GM21367 (cell line): Measurements from ENCODE around the gene TNIK.

Experiments used
- ATAC-seq: cut with Tn5 transposase; IDR thresholded peaks from one replicate; pipeline ENCODE4 v1.9.1; 2021; ENCODE audit not compliant: unreplicated experiment

The TNIK gene

DNA sequence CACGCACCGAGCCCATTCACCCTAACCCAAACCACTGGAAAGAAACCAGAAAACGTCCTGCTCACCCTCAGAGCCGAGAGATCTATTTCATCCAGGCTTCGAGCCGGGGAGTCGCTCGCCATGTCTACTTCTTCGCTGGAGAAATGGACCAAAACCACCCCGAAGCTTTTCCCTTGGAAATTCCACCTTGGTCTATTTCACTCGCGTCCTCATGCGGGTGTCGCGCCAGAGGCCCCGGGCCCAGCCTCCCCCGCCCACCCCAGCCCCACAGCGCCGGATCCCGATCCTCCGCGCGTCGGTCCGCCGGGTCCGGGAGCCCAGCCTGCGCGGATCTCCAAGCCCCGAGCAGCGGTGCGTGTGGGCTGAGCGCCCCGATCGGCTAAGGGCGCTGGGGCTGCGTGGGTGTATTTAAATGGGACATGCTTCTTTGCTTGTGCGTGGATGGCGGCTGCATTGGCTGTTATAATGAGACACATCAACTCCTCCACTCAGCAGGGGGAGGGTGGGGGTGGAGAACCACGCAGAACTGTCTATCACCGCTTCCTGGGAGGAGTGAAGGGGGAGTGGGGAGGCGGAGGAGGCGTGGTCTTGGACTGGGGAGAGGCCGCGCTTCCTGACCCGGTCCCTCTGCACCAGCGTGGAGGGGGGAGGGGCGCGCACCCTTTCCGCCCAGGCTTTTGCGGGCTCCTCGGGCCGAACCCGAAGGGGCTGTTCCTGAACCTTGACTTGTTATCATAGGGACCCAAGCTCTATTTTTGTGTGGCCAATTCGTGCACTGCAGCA, at the start of gene TNIK:
TNIK (minus strand) TSS at position 464 of the 783 bp plus-strand sequence; CDS start at position 122, 342 bp downstream.
- peak; percentile 76 for ATAC-seq

DNA sequence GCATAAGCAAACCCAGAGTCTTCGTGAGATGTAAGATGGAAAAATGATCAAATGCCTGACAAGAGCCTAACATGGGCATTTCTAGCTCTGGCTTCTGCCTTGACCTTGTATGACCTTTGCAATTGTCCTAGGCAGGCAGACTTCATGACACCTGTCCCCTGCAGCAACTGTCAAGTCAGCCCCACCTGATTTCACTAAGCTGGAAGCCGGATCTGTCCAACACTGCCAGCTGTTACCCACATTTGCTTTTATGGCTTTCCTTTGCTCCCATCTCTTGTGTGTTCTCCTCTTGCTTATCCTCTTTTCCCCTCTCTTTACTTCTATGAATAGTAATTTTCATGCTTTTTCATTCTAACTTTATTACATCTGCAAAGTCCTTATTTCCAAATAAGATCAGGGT, 48.5 kb upstream of the TNIK start:
- no peak for ATAC-seq

DNA sequence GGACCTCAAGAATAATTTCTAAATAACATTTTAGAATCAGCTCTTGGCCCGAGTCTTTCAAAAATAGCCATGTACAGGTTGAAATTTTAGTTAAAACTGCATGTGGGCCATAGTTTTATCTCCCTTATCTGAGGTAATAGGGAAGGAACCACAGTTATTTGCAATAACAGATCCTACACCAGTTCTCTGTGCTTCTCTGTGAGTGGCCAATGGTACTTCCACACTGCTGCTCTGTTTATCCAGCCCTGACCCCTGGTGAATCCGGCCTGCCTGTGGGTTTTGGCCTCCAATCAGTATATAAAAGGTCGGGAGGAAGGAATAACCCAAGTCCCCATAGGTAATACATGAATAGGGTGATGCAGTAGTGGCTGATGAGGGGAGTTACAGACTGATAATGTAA, 48.0 kb upstream of the TNIK start:
- ATAC-seq: no peak

DNA sequence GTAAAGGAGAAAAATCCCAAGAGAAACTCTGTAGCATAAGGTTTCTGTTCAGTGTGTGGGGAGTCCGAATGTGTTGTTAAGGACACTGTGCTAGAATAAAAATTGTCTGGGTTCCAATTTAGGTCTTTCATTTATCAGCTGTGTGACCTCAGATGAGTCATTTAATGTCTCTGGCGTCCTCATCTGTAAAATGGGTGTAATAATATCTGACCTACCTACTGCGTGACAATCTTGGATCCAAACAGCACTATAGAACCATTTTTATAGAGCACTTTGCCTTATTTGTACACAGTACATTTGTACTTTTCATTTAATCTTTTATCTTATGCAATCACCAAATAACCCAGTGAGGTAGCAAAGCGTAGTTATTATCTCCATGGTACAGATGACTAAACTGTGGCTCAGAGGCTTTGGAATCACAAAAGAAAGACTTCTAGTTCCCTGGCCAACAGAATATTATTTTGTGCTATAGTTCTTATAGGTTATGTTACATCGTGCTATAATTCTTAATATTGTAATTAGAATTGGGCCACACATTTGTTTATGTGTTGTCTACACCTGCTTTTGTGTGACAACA, 46.6 kb upstream of the TNIK start:
- no peak for ATAC-seq

DNA sequence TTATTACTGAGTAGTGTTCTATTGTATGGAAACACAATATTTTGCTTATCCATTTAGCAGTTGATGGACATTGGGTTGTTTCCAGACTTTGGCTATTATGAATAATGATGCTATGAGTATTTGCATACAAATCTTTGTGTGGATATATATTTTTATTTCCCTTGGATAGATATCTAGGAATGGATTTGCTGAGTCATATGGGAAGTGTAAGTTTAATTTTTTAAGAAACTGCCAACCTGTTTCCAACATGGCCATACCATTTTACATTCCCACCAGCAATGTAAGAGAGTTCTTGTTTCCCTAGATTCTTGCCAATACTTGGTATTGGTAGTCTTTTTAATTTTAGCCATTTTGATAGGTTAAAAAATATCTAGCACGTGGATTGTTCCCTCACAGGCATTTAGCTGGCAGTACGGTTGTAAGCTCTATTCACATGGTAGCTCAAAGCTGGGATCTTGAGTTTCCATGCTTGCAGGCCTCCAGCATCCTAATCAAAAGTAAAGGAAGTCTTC, 45.7 kb upstream of the TNIK start:
- no peak for ATAC-seq

DNA sequence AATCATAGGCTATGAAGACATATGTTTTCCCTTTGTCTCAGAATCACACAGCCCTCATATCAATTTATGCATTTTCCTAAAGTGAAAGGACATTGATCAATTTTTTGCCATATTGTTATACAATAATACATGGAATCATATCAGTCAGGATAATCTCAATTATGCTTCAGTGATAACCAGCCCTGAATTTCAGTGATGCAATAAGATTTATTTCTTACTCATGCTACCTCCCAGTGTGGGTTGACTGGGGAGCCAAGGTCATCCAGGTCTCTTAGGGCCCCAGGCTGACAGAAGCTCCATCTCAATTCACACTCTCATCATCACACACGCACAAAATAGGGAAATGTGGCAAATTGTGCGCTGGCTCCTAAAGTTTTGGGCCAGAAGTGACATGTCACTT, 44.2 kb upstream of the TNIK start:
- no peak for ATAC-seq

DNA sequence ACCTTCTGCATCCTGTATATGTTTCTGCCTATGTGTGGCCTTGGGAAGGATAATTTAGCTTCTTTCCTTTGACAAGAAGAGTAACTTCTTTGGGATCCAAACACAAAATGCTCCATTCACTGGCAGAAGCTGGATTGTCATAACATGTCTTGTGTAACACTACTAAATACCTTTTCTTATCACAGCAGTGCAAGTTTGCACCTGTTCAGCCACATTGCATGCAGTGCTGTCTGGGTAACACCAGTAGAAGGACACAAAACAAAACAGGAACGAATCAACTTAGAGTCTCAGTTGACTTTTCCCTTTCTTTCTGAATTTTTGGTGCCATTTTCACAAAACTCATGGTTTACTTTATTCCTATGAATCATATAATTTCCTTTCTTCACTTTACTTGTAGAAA, 43.6 kb upstream of the TNIK start:
- no peak for ATAC-seq

DNA sequence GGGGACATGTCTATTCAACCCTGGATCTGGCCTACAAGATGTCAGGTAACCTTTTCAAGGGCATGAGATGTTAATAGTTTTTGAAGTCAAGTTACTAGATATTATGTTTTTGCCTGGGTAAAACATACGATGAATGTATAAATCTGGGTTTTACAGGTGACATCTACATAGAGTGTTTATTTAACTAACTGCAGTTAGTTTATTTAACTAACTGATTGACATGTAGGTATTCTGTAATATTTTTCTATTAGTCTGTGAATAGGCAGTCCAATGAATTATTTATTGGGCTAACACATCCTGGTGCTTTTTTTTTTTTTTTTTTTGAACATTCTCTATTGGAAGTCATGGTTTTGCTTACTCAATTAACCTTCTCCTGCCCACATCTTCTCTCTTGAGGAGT, 38.7 kb upstream of the TNIK start:
- no peak for ATAC-seq

DNA sequence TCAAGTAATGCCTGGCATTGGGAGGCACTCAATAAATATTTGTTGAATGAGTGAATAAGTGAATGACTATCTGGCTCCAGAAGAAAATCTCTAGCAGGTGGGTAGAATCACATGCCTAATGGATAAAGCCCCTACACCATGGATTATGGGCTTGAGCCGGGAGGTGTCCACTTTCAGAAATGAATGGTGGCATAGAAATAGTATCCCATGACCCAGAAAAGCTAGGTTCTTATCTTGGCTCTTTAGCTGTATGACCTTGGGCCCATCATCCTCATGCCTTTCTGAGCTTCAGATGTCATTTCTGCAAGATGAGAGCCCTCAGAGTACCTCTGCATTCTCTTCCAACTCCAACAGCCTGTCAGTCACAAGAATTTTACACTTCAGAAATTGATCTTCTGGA, 37.3 kb upstream of the TNIK start:
- ATAC-seq: no peak

DNA sequence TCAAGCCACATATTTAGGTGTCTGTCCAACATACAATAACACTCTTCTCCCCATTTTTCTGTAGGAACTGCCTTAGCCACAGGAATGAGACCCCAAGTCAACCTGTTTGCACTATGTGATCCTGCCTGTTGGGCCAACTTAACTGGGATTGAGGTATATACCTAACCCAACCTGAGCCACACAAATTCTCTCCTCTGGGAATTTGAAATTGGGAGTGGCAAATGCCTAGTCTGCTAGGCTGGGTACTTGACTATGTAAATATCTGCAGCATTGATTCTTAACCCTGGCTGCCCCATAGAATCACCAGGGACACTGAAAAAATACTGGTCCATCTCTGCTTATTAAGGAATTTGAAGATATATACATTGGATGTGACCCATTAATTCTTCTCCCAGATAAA, 35.2 kb upstream of the TNIK start:
- no peak for ATAC-seq

DNA sequence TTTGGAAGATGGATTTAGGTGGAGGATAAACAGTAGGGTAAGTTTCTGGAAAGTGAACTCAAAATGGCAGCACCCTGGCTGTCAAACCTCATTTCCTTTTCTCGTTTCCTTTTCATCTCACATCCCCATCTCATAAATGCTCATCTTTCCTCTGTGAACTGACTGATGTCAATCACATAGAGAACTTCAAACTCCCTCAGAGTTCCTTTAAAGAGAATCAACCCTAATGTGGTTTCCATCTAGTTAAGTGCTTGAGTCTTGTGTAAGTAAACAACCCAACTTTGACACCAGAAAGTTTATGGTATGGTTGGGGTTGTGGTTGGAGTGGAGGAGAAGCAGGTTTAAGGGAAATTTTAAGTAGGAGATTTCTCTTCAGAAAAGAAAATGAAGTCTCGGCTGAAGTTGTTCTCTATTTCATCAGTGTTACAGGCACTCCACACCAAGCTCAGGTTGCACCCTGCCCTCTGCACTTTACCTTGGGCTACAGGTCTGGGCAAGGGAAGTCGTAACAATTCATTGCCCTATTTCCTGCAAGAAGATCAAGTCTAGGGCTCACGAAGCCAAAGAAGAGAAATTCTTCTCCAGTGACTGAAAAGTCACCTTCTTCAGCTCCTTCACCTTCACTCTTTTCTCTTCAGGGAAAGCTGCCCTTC, 34.4 kb upstream of the TNIK start:
- no peak for ATAC-seq

DNA sequence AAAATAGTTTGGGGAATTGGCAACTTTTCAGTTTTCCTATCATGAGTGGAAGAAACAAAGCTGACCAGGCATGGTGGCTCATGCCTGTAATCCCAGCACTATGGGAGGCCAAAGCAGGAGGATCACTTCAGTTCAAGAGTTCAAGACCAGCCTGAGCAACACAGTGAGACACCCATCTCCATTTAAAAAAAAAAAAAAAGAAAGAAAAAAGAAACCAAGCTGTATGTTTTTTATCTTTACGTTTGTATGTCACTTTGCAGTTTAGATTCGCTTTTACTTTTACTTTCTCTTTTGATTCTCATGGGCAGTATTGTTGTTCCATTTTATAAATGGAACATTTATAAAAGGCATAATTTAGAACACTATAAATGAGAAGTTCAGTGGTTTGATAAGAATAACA, 31.2 kb upstream of the TNIK start:
- ATAC-seq: no peak

DNA sequence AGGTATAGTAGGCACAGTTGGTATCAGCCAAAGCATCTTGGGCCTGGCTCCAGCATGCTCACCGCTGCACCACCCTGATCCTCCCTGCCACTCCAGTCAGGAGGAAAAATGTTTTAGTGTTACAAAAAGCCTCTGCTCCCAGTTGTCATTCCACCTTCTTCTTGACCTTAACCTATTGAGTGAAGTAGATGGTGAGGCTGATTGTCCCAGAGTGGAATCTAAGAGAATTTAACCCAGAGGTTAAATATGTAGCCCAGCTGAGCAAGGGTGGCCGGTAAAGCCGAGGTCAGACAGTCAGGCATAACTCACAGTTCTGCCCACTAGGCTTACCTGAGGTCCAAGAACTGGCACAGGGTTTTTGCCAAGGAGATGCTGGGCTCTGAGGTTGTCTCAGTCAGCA, 30.7 kb upstream of the TNIK start:
- no peak for ATAC-seq

DNA sequence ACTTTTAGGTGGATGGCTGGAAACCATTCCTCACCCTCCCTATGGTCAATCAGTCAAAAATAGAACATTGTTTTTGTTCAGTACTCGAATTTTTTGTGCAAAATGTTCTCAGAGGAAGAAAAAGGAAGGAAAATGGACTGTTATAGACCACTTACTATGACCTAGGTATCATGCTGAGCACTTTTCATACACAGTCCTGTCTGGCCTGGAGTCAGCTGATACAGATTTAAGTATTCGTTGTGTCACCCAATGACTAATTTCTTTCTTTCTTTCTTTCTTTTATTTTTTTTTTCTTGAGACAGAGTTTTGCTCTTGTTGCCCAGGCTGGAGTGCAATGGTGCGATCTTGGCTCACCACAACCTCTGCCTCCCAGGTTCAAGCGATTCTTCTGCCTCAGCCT, 29.1 kb upstream of the TNIK start:
- ATAC-seq: no peak

DNA sequence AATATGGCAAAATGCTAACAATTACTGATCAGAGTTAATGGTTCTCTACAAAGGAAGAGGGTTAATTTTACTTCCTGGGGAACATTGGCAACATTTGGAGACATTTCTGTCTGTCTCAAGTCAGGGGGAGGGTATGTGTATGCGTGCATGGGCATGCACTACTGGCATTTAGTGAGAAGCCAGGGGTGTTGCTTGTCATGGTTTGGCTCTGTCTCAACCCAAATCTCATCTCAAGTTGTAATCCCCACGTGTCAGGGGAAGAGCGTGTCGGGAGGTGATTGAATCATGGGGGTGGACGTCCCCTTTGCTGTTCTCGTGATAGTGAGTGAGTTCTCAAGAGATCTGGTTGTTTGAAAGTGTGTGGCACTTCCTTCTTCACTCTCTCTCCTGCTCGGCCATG, 28.3 kb upstream of the TNIK start:
- no peak for ATAC-seq

DNA sequence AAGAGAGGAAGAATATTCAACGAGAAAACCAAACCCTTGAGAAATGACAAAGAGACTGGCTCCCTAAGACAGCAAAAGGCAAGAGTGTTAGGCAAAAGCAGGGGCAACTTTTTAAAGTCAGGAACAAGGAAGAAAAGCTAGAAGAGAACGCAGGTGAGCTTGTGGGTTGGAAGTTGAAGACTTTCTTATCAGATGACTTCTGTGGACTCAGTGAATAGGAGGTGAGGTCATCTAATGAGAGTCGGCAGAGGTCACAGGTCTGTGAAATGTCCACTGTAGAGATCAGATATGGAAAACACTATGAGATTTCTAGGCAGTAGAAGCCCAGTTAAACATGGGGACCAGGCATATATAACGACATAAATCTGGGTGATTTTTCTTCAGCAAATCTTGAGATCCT, 27.2 kb upstream of the TNIK start:
- no peak for ATAC-seq

DNA sequence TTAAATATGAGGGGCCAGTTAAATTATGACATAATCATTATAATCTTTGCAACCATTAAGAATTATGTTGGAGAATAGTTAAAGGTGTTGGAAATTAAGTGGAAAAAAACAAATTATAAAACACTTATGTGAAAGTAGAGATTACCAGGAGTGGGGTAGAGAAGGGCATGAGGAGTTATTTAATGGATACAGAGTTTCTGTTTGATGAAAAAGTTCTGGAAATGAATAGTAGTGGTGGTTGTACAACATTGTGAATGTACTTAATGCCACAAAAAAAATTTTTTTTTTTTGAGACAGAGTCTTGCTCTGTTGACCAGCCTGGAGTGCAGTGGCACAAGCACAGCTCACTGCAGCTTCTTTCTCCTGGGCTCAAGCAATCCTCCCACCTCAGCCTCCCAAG, 25.1 kb upstream of the TNIK start:
- no peak for ATAC-seq

DNA sequence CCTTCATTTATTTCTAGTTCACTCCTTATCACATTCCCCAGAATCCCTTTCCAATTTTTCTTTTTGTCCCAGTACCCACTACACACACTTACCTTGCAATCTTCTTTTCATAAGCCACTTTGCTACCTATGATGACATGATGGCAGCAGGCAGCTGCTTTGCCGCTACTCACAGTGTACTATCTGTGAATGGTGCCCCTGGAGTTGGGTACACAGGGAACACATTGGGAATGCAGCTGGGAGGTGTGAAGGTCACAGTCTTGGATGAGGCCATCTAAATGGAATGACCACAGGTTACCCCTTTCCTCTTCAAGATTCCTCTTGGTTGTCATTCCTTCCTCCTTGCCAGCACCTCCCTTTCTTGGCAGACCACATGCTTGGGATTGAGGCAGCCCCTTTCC, 20.8 kb upstream of the TNIK start:
- peak; percentile 21 for ATAC-seq

DNA sequence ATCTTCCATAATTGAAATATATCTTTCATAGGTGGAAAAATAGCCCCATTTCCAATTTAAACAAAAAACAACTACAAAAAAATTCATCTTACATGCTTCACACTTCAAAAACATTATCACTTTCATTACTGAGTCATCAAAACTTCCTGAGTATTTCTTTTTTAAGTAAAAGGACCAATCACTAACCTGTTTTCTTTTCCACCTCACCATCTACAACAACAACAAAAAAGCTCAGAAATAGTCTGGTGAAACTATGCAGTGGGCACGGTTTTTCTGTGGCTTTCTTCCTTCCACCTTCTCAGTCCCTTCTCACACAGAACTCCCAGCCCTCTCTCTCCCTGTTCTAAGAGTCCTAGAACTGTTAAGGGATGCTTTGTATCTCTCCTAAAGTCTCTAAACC, 20.3 kb upstream of the TNIK start:
- peak; percentile 66 for ATAC-seq

DNA sequence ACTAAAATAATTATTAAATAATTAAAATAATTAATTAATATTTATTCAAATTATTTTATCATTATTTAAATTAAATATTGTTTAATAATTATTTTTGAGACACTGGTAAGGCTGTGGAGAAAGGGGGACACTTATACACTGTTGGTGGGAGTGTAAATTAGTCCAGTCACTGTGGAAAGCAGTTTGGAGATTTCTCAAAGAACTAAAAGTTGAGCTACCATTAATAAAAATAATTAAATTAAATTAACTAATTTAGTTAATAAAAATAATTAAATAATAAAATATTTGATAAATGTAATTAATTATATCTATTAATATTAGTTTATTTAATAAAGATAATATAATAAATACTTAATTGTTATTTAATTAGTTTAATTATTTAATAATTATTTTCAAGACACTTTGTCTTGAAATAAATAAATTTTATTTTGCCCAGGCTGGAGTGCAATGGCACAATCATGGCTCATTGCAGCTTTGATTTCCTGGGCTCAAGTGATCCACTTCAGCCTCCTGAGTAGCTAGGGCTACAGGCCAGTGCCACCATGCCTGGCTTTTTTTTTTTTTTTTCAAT, 16.4 kb upstream of the TNIK start:
- no peak for ATAC-seq

DNA sequence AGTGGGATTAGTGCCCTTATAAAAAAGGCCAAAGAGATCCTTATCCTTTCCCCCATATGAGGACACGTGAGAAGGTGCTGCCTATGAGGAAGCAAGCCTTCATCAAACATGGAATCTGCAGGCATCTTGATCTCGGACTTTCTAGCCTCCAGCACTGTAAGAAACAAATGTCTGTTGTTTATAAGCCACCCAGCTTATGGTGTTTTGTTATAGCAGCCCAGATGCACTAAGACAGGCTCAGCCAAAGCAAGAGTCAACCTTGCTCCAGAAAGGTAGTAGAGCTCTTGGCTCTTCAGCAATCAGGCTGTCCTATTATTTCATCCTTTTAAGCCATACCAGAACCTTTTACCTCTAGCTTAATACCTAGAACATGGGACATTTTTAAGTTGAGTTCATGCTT, 12.3 kb upstream of the TNIK start:
- no peak for ATAC-seq

DNA sequence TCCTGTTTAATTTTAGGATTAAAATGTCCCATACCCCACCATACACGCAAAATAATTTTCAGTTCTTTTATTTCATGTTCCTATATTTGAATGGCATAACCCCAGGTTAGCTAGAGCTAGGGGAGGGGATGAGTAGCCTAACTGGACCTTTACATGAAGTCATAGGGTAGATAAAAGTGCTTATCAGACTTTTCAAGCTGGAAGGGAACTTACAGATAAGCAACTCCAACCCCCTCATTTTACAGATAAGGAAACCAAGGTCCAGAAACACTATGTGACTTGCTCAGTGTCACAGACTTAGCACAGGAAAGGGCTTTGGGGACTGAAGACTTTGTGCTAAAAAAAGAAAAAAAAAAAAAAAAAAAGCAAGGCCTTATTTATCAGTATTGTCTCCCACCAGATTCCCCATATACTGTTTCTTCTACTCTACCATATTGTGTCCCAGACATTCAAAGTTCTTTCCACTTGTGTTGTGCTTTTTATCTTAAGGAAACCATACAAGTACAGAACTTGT, 10.6 kb upstream of the TNIK start:
- no peak for ATAC-seq
